Anterior cingulate cortex (tissue), 58 donors: ENCODE results near the gene TTC3.
"Not testable (repeated sequence)": the region's sequence is repeated elsewhere in the genome, so short reads cannot be mapped to it uniquely, and the experiment has no call there.

ENCODE experiments used
- DNase-seq, 58 donors: peaks; one replicate each; lab custom pipeline; 2025; lab: John Stamatoyannopoulos, UW

TTC3 gene, protein sequence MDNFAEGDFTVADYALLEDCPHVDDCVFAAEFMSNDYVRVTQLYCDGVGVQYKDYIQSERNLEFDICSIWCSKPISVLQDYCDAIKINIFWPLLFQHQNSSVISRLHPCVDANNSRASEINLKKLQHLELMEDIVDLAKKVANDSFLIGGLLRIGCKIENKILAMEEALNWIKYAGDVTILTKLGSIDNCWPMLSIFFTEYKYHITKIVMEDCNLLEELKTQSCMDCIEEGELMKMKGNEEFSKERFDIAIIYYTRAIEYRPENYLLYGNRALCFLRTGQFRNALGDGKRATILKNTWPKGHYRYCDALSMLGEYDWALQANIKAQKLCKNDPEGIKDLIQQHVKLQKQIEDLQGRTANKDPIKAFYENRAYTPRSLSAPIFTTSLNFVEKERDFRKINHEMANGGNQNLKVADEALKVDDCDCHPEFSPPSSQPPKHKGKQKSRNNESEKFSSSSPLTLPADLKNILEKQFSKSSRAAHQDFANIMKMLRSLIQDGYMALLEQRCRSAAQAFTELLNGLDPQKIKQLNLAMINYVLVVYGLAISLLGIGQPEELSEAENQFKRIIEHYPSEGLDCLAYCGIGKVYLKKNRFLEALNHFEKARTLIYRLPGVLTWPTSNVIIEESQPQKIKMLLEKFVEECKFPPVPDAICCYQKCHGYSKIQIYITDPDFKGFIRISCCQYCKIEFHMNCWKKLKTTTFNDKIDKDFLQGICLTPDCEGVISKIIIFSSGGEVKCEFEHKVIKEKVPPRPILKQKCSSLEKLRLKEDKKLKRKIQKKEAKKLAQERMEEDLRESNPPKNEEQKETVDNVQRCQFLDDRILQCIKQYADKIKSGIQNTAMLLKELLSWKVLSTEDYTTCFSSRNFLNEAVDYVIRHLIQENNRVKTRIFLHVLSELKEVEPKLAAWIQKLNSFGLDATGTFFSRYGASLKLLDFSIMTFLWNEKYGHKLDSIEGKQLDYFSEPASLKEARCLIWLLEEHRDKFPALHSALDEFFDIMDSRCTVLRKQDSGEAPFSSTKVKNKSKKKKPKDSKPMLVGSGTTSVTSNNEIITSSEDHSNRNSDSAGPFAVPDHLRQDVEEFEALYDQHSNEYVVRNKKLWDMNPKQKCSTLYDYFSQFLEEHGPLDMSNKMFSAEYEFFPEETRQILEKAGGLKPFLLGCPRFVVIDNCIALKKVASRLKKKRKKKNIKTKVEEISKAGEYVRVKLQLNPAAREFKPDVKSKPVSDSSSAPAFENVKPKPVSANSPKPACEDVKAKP (N-terminal part only)

DNA sequence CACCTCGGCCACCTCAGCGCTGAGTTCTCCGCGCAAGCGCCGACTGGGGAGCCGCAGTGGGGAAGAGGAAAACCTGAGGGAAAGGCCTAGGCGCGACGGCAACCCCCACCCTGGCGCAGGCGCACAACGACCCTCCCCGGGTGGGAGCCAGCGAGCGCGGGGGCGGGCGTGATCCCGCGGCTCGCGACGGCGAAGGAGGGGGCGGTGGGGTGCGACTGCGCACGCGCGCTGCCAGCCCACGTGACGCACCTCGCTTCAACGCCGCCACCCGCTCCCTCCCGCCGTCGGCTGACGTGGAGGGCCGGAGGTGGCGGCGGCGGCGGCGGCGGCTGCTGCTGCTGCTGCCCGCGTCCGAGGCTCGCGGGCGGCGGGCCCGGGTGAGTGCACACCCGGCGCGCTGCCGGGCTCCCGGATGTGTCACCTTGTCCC lies at the start of gene TTC3, which contains the start of gene PIGP:
Gene TTC3 (plus strand): TSS at position 267 of the 429 bp plus-strand sequence. CDS start 14,004 bp downstream, outside the sequence.
Gene PIGP (minus strand): TSS at position 84 of the 429 bp plus-strand sequence. CDS start 556 bp downstream, outside the sequence.
- DNase-seq, result peak in 56 of 58 donors; percentile 39 to 99 (median 93)

DNA sequence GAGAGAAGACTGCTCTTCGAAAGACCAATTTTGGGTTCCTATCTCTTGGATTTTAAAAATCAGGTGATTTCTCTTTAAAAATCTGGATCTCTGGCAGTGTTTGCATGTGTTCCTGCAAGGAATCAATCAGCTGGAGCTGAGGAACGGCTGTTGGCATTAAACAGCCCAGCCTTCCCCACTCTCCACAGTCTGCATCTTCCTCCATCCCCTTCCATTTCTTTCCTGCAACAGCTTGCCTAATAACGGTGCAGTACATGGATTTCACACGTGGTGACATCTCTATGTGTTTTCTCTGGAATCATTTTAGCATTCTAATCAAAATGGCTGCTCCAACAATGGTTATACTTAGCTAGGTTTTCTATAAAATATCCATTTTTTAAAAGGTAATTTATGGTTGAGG lies 46.6 kb upstream of the TTC3 start:
- no peak for DNase-seq

DNA sequence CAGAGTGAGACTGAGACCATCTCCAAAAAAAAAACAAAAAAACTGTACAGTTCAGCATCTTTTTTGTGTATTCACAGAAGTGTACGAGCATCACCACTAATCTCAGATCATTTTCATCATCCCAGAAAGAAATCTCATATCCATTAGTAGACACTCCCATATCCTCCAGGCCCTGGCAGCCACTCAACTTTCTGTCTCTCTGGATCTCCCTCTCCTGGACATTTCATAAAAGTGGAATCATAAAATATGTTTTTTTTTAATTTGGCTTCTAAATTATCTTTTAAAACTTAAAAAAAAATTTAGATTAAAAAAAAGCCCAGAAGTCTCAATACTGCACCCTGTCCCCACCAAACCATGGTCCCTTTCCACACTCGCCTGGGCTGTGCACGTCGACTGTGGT lies 44.5 kb upstream of the TTC3 start:
- DNase-seq, result no peak

DNA sequence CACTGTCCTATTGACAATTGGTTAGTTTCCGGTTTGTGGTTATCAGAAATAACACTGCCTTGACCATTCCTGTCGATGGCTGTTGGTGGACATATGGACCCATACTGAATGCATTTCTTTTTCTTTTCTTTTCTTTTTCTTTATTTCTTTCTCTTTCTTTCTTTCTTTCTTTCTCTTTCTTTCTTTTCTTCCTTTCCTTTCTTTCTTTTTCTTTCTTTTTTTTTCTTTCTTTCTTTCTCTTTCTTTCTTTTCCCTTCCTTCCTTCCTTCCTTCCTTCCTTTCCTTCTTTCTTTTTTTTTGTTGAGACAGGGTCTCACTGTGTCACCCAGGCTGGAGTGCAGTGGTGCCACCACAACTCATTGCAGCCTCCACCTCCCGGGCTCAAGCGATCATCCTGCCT lies 42.2 kb upstream of the TTC3 start:
- DNase-seq, result no peak

DNA sequence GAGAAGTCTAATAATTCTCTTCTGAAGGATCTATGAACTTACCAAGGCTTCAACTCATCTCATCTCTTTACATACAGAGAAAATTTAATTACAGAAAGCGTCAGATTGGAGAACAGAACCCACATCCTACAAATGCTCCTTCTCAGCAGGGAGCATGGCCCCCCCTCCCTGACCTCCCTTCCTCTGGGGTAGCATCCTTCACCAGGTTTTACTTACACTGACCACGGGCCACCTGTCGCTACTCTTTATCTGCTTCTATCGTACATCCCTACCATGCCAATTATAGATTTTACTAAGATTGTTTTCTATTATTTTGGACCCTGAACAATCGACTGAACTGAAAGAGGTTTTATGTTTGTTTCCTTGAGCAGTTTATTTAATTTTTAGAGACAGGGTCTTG lies 40.8 kb upstream of the TTC3 start:
- DNase-seq, result no peak

DNA sequence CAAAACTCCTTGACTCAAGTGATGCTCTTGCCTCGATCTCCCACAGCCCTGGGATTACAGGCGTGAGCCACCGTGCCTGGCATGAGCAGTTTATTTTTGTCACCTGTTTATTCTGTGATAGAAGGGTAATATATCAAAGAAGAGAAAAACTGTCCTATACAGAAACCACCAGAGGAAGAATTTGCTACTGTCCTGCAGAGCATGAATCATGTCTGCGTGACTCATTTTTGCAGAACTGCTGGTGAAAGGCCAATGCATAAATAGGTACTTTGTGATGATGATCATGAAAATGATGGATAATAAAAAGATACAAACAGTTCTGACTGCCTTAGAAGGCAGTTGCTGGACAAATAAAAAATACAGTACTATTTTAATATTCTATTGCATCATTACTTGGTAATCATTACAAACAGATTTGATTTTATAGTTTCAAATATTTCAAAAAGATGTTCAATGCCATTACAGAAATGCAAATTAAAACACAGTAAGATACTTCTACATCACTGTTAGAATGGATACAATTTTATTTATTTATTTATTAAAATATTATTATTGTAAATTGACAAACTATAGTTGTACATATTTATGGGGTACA lies 40.1 kb upstream of the TTC3 start:
- DNase-seq, result peak in 5 of 58 donors; percentile 1 to 46 (median 5)

DNA sequence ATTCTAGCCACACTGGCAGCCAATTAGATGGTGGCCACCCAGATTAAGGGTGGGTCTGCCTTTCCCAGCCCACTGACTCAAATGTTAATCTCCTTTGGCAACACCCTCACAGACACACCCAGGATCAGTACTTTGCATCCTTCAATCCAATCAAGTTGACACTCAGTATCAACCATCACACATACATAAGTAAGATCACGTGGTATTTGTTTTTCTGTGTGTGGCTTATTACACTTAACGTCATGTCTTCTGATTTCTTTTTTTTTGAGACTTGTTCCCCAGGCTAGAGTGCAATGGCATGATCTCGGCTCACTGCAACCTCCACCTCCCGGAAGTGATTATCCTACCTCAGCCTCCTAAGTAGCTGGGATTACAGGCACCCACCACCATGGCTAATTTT lies 38.7 kb upstream of the TTC3 start:
- not testable (repeated sequence) for DNase-seq

DNA sequence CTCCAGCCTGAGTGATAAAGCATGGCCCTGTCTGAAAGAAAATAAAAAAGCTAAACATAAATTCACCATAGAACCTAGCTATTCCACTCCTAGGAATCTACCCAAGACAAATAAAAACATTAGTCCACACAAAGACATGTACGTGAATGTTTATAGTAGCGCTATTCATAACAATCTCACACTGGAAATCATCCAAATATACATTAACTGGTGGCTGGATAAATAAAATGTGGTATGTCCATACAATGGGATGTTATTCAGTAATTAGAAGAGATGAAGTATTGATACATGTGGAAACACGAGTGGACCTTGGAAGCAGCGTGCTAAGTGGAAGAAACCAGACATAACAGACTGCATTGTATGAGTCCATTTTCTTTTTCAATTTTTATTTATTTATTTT lies 36.9 kb upstream of the TTC3 start:
- no peak for DNase-seq

DNA sequence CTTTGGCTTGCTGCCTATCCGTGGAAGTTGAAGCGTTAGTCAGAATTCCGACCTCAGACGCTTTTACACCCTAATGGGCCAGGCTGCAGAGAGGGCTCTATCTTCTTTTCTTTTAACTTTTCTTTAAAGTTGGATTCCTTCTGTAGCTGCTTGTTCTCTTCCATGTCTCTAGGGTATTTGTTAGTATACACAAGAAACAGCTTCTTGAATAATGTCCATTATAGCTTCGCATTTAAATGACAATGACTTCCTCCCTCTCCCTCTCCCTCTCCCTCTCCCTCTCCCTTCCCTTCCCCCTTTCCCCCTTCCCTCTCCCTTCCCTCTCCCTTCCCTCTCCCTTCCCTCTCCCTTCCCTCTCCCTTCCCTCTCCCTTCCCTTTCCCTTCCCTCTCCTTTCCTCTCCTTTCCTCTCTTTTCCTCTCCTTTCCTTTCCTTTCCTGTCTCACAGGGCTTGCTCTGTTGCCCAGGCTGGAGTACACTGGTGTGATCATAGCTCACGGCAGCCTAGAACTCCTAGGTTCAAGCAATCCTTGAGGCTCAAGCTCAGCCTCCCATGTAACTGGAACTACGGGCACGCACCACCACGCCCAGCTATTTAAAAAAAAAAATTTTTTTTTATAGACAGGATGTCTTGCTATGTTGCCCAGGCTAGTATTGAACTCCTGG lies 33.5 kb upstream of the TTC3 start:
- no peak for DNase-seq

DNA sequence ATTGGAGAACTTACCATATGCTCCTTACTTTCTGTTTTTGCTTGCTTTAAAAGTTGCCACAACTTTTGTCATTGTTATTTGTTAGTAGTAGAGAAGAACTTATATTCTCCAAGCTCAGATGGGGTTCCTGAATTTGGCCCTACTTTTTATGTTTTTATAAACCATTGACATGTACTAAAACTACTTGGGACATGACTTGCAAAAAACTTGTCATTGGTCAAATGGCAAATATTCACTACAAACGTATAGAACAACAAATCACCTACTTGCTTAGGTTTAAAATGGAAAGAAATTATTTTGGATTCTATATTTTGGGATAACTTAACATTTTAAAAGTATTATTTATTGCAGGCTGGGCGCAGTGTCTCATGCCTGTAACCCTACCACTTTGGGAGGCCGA lies 32.8 kb upstream of the TTC3 start:
- DNase-seq, result no peak

DNA sequence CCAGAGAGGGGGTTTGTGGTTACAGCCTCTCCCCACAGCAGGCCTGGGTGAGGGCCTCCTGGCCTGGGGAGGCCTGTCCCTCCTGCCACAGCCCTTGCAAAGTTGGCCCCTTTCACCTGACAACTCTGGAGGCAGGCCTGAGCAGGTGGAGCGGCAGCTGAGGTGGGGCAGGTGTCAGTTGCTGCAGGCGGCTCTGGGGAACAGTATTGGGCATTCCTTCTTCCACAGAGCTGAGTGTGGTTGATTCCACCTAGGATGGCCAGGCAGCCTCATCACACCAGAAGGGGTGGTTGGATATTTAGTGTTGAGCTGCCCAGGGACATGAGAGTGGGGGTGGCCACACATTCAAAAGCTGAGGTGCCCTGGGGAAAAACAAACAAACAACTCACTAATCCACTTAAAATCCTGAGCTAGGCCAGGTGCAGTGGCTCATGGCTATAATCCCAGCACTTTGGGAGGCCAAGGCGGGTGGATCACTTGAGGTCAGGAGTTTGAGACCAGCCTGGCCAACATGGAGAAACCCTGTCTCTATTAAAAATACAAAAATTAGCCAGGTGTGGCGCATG lies 31.3 kb upstream of the TTC3 start:
- DNase-seq, result no peak

DNA sequence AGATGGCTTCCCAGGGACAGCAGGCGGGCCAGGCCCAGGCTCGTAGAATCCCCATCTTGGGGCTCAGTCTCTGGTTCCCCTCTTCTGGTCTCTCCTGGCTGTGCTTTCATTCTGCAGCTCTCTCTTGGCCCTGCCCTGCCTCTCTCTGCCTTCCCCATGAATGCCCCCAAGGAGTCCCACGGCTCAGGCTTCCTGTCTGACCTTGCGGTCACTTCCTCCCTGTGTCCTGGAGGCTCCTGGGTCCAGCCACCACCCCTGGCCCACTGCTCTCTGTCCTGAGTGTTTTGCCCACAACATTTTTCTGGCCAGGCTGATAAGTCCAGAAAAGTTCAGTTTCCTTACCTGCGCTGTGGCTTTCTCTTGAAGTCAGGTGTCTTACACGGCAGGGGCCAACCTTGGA lies 29.2 kb upstream of the TTC3 start:
- DNase-seq, result no peak

DNA sequence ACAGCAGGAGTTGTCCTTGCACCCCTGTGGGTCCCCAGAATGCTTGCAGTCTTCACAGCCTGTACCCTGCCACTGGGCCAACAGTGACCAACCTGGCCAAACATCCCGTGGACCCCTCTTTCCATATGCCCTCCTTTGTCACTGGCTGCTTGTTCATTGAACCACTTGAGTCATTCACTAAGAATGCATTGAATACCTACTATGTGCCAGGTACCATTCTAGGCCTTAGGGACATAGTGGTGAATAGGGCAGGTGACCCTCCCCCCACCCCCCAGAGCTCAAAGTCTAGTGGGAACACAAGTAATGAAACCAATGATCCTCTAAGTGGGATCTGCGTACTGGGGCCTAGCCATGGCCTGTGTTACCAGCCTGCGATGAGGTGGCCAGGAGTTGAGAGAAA lies 28.4 kb upstream of the TTC3 start:
- no peak for DNase-seq

DNA sequence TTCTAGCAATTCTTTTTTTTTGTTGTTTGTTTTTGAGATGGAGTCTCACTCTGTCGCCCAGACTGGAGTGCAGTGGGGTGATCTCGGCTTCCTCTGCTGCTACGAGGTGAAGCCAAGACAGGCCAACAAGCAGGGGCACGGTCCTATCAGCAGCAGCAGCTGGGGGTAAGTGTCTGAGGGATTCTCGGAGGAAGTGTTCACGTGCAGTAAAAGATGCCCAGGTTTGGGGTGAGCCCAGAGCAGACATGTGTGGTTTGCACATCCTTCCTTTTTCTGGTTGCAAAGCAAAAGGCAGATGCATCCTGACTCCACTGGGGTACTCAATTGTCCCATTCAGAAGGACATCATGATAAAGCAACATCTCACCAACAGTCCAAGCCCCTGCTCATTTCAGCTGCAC lies 27.9 kb upstream of the TTC3 start:
- no peak for DNase-seq

DNA sequence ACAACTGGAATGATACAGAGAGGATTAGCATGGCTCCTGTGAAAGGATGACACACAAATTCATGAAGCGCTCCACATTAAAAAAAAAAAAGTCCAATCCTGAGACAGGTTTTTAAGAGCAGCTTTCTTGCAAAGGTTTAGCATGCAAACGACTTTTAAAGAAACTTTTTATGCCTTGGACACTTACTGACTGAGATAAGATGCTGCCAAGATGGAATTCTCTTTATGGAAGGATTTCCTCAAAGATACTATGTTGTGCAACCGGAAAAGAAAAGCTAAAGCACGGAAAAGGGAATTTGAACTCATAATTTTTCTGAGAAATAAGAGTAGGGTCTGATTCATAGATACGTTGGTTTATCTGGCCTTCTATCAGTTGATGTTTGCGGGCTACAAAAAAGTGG lies 27.5 kb upstream of the TTC3 start:
- DNase-seq, result no peak

DNA sequence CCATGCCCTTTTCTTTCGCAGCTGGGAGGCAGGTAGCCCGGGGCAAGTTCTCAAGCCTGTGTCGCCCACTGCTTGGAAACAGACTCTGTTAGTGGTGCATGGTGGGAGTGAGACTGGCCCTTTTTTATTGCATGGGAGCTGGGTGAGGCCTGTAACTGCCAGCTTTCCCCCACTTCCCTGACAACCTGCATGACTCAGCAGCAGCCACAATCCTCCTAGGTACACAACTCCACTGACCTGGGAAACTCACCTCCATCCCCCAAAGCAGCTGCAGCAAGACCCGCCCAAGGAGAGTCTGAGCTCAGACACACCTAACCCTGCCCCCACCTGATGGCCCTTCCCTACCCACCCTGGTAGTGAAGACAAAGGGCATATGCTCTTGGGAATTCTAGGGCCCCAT lies 26.0 kb upstream of the TTC3 start:
- no peak for DNase-seq

DNA sequence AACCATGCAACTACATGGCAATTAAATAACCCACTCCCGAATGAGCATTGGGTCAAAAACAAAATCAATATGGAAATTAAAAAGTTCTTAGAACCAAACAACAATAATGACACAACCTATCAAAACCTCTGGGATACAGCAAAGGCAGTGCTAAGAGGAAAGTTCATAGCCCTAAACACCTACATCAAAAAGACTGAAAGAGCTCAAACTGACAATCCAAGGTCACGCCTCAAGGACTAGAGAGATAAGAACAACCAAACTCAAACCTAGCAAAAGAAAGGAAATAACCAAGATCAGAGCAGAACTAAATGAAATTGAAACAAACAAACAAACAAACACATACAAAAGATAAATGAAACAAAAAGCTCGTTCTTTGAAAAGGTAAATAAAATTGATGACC lies 23.3 kb upstream of the TTC3 start:
- DNase-seq, result not testable (repeated sequence)

DNA sequence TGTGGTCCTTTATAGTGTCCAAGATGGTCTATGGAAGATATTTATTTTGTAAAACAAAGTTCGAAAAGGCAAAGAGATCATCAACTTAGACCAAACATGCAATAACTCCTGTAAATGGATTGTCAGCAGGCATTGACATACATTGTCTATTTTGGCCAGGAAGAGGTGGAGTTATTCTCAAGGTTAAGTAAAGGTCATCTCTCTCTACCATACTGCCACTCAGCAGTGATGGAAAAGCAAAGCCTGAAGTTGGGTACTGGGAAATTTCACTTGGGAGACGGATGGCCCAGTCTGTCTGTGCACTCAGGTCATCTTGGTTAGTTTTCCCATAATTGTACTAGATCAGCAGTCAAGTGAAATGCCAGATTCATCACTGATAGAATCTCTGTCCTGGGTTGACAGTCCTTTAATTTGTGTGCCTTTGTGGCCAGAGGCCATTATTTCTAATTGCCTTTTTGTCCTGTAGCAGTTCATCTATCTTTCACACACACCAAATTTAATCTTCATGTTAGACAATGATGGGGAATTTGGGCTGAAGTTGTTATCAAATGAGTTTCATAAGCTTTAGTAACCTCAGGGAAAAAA lies 17.7 kb upstream of the TTC3 start:
- no peak for DNase-seq

DNA sequence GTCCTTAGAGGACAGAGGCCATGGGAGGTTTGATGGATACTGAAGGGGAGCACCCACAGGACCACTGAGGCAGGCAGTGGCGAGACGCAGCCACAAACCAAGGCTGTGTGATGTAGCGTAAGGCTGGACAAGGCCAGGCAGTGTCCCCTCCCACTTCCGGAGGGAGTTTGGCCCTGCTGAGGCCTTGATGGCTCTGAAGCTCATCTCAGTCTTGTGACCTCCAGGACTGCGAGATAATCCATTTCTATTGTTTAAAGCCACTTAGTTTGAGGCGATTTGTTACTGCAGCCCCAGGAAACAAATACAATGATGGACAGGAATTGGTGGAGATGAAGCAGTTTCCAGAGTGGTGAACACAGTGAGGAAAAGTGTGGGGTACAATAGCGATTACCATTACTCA lies 15.4 kb upstream of the TTC3 start:
- no peak for DNase-seq
